Upper lobe of left lung (tissue), 6 donors: ENCODE data around the gene CYTH3. TPM values are rescaled to one million over a fixed set of nuclear protein-coding genes. Genes with fewer than 3 reads are reported as not detected.
"Not testable (repeated sequence)": the region's sequence is repeated elsewhere in the genome, so short reads cannot be mapped to it uniquely, and the experiment has no call there.

Experiments used
- ATAC-seq, 2 donors: fragments of 200-7000 bp; cut with Tn5 transposase; one replicate each; pipeline ENCODE4 v1.9.1; 2022; ENCODE audit warnings: mild to moderate bottlenecking in 2 of 2, moderate library complexity in 2 of 2; ENCODE audit not compliant: low FRiP score in 2 of 2
- DNase-seq, 2 donors: peaks; one replicate each; pipeline ENCODE4 v3.0.0-alpha.2; 2019 to 2020
- H3K27ac ChIP-seq, 4 donors: fragments of 200-600 bp; sonication (generic); one replicate each; pipeline ENCODE4 v1.5.1; 2016 to 2019
- H3K27me3 ChIP-seq, 4 donors: fragments of 200-600 bp; sonication (generic); one replicate each; pipeline ENCODE4 v1.5.1; 2017 to 2019
- H3K36me3 ChIP-seq, 4 donors: fragments of 200-600 bp; sonication (generic); one replicate each; pipeline ENCODE4 v1.5.1; 2016 to 2019
- H3K4me1 ChIP-seq, 4 donors: fragments of 200-600 bp; sonication (generic); one replicate each; pipeline ENCODE4 v1.5.1; 2018 to 2019
- H3K4me3 ChIP-seq, 4 donors: fragments of 200-600 bp; sonication (generic); one replicate each; pipeline ENCODE4 v1.5.1; 2017 to 2019; ENCODE audit warnings: mild to moderate bottlenecking in 2 of 4, moderate library complexity in 1 of 4
- H3K9me3 ChIP-seq, 4 donors: fragments of 200-600 bp; sonication (generic); one replicate each; pipeline ENCODE4 v1.5.1; 2018 to 2019
- EP300 ChIP-seq, 4 donors: sonication (generic); formaldehyde crosslinking; IDR thresholded peaks; one replicate each; pipeline ENCODE4 v1.5.1; 2017; ENCODE audit warnings: antibody characterized with exemption in 4 of 4, control low read depth in 2 of 4
- POLR2A ChIP-seq, 4 donors: fragments of 450-650 bp; IDR thresholded peaks; one replicate each; pipeline ENCODE4 v1.5.1; 2016 to 2017; ENCODE audit warnings: antibody characterized with exemption in 4 of 4, mild to moderate bottlenecking in 2 of 4
- POLR2AphosphoS5 ChIP-seq, 2 donors: sonication (generic); formaldehyde crosslinking; IDR thresholded peaks; one replicate each; pipeline ENCODE4 v1.5.1; 2017; ENCODE audit warnings: antibody characterized with exemption in 2 of 2
- WGBS, 2 donors: methylation state at CpG; one replicate each; pipeline ENCODE4 v1.1.5; 2017 to 2018; 5-methylcytosine and 5-hydroxymethylcytosine counted together
- total RNA-seq, 6 donors: library from RNA; depleted of rRNA in 4 of 6; stranded (reverse); fragments of >200 nt in 4 of 6; gene quantifications; one replicate each; pipeline versions ENCODE4 v1.1.0 to v1.2.1, GENCODE V29; 2016 to 2021
- TF ChIP-seq, protein P1 (sequence below), 6 experiments: fragments of 450-650 bp in 4 of 6; fragments of 200-600 bp in 2 of 6; sonication (generic) in 2 of 6; IDR thresholded peaks; one replicate each; pipeline ENCODE4 v1.5.1; 2016 to 2019; ENCODE audit warnings: antibody characterized with exemption in 6 of 6
- donor health status: DM: no; HTN: no; CAD: no; lungs with moderate emphysema.
- donor health status: DM: no; HTN: yes; CAD: no; lungs with severe emphysema.

CYTH3 gene
- total RNA-seq, 6 donors from 2014 or later, result 24.2 to 76.5 (median 32.9) TPM

DNA sequence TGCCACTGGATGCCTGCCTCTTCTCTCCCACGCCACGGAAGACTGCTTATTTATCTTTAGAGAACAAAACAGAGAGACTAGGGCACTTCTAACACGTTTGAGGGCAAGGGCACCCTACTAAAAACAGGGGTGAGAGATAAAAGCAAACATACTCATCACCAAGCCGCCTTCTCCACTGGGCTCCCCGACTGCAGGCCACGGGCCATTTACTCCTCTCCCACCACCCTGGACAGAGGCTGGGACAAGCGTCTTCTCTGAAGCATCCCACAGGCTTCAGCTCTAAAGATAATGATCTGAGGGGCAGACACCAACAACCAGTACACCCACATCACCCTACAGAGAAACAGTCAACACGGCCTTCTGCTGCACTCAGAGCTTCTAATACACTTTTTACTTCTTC, 78.7 kb downstream of the CYTH3 start:
- no peak overlapping the region for H3K27ac ChIP-seq
- H3K36me3 ChIP-seq, result peaks cover 0 to 12% (median 4%) of the 10 kb centered on the region in 4 donors
- DNase-seq, result no peak
- TF ChIP-seq, protein P1, sequence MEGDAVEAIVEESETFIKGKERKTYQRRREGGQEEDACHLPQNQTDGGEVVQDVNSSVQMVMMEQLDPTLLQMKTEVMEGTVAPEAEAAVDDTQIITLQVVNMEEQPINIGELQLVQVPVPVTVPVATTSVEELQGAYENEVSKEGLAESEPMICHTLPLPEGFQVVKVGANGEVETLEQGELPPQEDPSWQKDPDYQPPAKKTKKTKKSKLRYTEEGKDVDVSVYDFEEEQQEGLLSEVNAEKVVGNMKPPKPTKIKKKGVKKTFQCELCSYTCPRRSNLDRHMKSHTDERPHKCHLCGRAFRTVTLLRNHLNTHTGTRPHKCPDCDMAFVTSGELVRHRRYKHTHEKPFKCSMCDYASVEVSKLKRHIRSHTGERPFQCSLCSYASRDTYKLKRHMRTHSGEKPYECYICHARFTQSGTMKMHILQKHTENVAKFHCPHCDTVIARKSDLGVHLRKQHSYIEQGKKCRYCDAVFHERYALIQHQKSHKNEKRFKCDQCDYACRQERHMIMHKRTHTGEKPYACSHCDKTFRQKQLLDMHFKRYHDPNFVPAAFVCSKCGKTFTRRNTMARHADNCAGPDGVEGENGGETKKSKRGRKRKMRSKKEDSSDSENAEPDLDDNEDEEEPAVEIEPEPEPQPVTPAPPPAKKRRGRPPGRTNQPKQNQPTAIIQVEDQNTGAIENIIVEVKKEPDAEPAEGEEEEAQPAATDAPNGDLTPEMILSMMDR (IDR thresholded peaks at IDR 0.05), result no peak
- TF ChIP-seq POLR2A (IDR thresholded peaks at IDR 0.05) (no peak), EP300 (IDR thresholded peaks at IDR 0.05) (no peak), POLR2AphosphoS5 (IDR thresholded peaks at IDR 0.05) (no peak)
- no peaks in the 10 kb centered on the region for H3K27me3 ChIP-seq
- no peak overlapping the region for H3K4me3 ChIP-seq
- no peaks in the 10 kb centered on the region for H3K9me3 ChIP-seq
- no peaks in the 10 kb centered on the region for H3K4me1 ChIP-seq
- 81 to 90% methylated on average over 8 of the region's 8 CpGs for WGBS, 2 donors
- ATAC-seq, result no peak

DNA sequence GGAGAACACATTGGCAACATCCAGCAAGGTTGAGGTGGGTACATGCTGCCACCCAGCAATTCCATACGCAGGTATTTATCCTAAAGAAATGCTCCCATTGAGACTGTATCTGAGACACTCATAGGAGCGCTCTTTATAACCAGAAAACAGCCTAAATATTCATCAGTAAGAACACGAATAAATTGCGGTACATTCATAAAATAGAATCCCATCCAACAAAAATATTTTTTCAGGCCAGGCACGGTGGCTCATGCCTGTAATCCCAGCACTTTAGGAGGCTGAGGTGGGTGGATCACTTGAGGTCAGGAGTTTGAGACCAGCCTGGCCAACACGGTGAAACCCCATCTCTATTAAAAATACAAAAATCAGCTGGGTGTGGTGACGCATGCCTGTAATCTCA, 81.9 kb downstream of the CYTH3 start:
- H3K4me3 ChIP-seq, H3K4me1 ChIP-seq, H3K27me3 ChIP-seq, DNase-seq, H3K9me3 ChIP-seq, ATAC-seq, H3K27ac ChIP-seq: not testable (repeated sequence)
- H3K36me3 ChIP-seq, result peaks cover 0 to 33% (median 13%) of the 10 kb centered on the region in 4 donors
- 93 to 96% methylated on average over 7 of the region's 7 CpGs for WGBS, 2 donors

DNA sequence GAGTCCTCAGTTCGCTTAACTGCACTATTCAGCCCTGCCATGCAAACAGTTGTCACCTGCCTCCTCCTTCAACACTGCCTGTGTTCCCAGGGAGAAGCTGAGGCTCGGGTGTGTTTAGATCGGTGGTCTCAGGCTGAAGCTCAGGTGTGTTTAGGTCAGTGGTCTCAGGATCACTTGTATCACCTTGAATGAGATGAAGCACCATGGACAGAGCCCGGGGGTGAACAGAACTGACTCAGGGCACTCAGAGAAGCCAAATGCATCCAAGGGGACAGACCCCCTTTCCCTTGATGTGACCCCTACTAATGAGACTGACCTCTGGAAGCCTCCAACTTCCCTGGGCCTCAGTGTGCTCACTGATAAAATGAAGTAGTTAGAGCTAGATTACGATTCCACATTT, 84.0 kb downstream of the CYTH3 start:
- no peaks in the 10 kb centered on the region for H3K27me3 ChIP-seq
- no peaks in the 10 kb centered on the region for H3K9me3 ChIP-seq
- no peak overlapping the region for H3K27ac ChIP-seq
- no peak overlapping the region for H3K4me3 ChIP-seq
- DNase-seq (no peak), ATAC-seq (no peak)
- WGBS, 2 donors, result 89 to 92% methylated on average over 5 of the region's 5 CpGs
- no peaks in the 10 kb centered on the region for H3K4me1 ChIP-seq
- TF ChIP-seq POLR2A (IDR thresholded peaks at IDR 0.05) (no peak), EP300 (IDR thresholded peaks at IDR 0.05) (no peak), POLR2AphosphoS5 (IDR thresholded peaks at IDR 0.05) (no peak)
- TF ChIP-seq, protein P1 (IDR thresholded peaks at IDR 0.05), result no peak
- H3K36me3 ChIP-seq, result peaks cover 0 to 33% (median 13%) of the 10 kb centered on the region in 4 donors

DNA sequence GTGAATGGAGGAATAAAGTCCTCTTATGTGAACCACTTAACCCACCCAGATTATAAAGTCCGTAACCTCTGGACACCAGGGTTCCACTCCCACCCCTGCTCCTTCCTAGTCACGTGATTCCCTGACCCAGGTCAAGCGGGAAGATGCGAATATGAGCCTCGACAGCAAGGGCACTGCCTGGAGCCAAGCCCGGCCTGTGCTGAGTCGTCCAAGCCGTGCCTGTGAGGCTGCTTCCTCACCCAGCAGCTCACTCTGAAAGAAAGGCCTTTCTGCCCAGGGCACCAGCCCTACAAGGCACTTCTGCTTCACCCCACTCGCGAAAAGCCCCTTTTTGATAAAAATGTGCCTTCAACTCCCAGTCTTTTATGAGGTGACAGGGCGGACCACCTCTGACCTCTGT, 85.8 kb downstream of the CYTH3 start:
- Histone ChIP-seq H3K9me3 (no peaks in the 10 kb centered on the region), H3K27ac (no peak overlapping the region), H3K4me1 (no peaks in the 10 kb centered on the region), H3K36me3 (peaks cover 0 to 38% (median 13%) of the 10 kb centered on the region in 4 donors), H3K4me3 (no peak overlapping the region), H3K27me3 (no peaks in the 10 kb centered on the region)
- WGBS, 2 donors, result 88 to 91% methylated on average over 11 of the region's 11 CpGs
- DNase-seq, result no peak
- ATAC-seq, result no peak
- no peak for TF ChIP-seq POLR2A (IDR thresholded peaks at IDR 0.05)
- TF ChIP-seq, protein P1 (IDR thresholded peaks at IDR 0.05), result no peak
- TF ChIP-seq POLR2AphosphoS5 (IDR thresholded peaks at IDR 0.05), result no peak
- TF ChIP-seq EP300 (IDR thresholded peaks at IDR 0.05), result no peak

DNA sequence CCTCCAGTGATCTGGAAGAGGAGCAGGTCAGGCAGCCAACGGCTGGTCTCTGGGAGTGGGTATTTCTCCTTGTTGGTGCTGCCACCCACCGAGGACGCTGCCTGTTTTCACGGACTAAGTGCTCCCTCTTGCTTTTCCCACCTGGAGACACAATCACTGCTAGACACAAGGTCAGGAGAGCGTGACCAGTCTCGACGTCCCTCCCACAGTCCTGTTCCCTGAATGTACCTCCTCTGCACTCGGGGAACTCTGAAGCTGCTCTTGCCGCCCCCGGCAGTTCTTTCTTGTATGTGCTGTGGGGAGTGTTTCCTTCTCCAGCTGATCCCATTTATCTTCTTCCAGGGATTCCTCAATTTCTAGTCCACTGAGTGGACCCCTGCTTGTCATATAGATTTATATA, 89.4 kb downstream of the CYTH3 start:
- WGBS, 2 donors, result 92% methylated on average over 10 of the region's 10 CpGs
- ATAC-seq (no peak), DNase-seq (no peak)
- no peaks in the 10 kb centered on the region for H3K27me3 ChIP-seq
- TF ChIP-seq POLR2AphosphoS5 (IDR thresholded peaks at IDR 0.05) (no peak), POLR2A (IDR thresholded peaks at IDR 0.05) (no peak), EP300 (IDR thresholded peaks at IDR 0.05) (no peak)
- TF ChIP-seq, protein P1 (IDR thresholded peaks at IDR 0.05), result no peak
- no peak overlapping the region for H3K27ac ChIP-seq
- H3K4me1 ChIP-seq, result peaks cover 8 to 12% (median 10%) of the 10 kb centered on the region in 4 donors
- no peak overlapping the region for H3K4me3 ChIP-seq
- no peaks in the 10 kb centered on the region for H3K9me3 ChIP-seq
- peaks cover 0 to 22% (median 8%) of the 10 kb centered on the region in 4 donors for H3K36me3 ChIP-seq
